HepG2 (cell line): Measurements from ENCODE around the gene IRF2BPL. TPM values are rescaled to one million over a fixed set of nuclear protein-coding genes. Genes with fewer than 3 reads are reported as not detected.

ENCODE experiments used
- CCAR2 ChIP-seq: fragments of 200-400 bp; formaldehyde crosslinking; optimal IDR thresholded peaks from 2 replicates; pipeline ENCODE3; 2018; ENCODE audit warnings: low read depth, mild to moderate bottlenecking, low read length, moderate library complexity
- JUNB ChIP-seq: sonication (generic); formaldehyde crosslinking; IDR thresholded peaks from 2 replicates; pipeline ENCODE4 v1.8.0; 2022; ENCODE audit warnings: missing genetic modification reagents, mild to moderate bottlenecking, borderline replicate concordance
- KDM3A ChIP-seq: IDR thresholded peaks from 2 replicates; pipeline ENCODE4 v1.6.1; 2018; ENCODE audit warnings: low read depth, missing compliant biosample characterization
- KLF15 ChIP-seq: sonication (generic); formaldehyde crosslinking; IDR thresholded peaks from 2 replicates; pipeline ENCODE4 v1.8.1; 2023; ENCODE audit warnings: borderline replicate concordance, mild to moderate bottlenecking, inconsistent platforms, missing genetic modification reagents, mixed read lengths
- NFE2L2 ChIP-seq: fragments of 150-350 bp; IDR thresholded peaks from 2 replicates; pipeline ENCODE4 v1.6.1; 2014; ENCODE audit warnings: low read length
- ZMYM2 ChIP-seq: sonication (generic); formaldehyde crosslinking; IDR thresholded peaks from 2 replicates; pipeline ENCODE4 v1.8.0; 2022; ENCODE audit warnings: mild to moderate bottlenecking, missing genetic modification reagents
- ZSCAN9 ChIP-seq: IDR thresholded peaks from 2 replicates; pipeline ENCODE4 v1.6.1; 2016; ENCODE audit warnings: borderline replicate concordance
- polyA plus RNA-seq, 8 experiments: library from polyadenylated mRNA; depleted of rRNA in 3 of 8; stranded (reverse) in 7 of 8; unstranded in 1 of 8; fragments of >200 nt; fragmentation: Illumina TruSeq in 4 of 8; extraction: Trizol in 4 of 8; gene quantifications; 2 replicates each; pipeline versions ENCODE4 v1.2.1 to v1.2.3, GENCODE V29; 2011 to 2016; ENCODE audit warnings: low read depth in 4 of 8, missing spikeins in 1 of 8, mixed read lengths in 1 of 8; ENCODE audit not compliant: insufficient read depth in 1 of 8
- total RNA-seq, 5 experiments: library from RNA; depleted of rRNA; stranded (reverse); fragments of >200 nt; fragmentation: Illumina TruSeq; extraction: Trizol; gene quantifications; 2 replicates each; pipeline ENCODE4 v1.2.3, GENCODE V29; 2016; ENCODE audit warnings: low read depth in 1 of 5
- TF ChIP-seq, protein P1 (sequence below): sonication (generic); formaldehyde crosslinking; IDR thresholded peaks from 2 replicates; pipeline ENCODE4 v1.5.0; 2020; ENCODE audit warnings: missing genetic modification reagents
- TF ChIP-seq, protein P2 (sequence below): sonication (generic); formaldehyde crosslinking; IDR thresholded peaks from 2 replicates; pipeline ENCODE4 v1.5.1; 2020; ENCODE audit warnings: mild to moderate bottlenecking, missing genetic modification reagents
- TF ChIP-seq, protein P3 (sequence below): sonication (generic); formaldehyde crosslinking; IDR thresholded peaks from 2 replicates; pipeline ENCODE4 v1.4.0; 2020; ENCODE audit warnings: missing genetic modification reagents
- TF ChIP-seq, protein P4 (sequence below): sonication (generic); formaldehyde crosslinking; IDR thresholded peaks from 2 replicates; pipeline ENCODE4 v1.4.0; 2020; ENCODE audit warnings: missing genetic modification reagents, mild to moderate bottlenecking, borderline replicate concordance
- TF ChIP-seq, protein P5 (sequence below): sonication (generic); formaldehyde crosslinking; IDR thresholded peaks from 2 replicates; pipeline ENCODE4 v1.9.0; 2021; ENCODE audit warnings: missing genetic modification reagents, borderline replicate concordance
- TF ChIP-seq, protein P6 (sequence below): sonication (generic); formaldehyde crosslinking; IDR thresholded peaks from 2 replicates; pipeline ENCODE4 v1.5.1; 2020; ENCODE audit warnings: mild to moderate bottlenecking, missing genetic modification reagents, borderline replicate concordance

The IRF2BPL gene
- total and polyA plus RNA-seq, 2 of the 13 experiments (the other 11 are each of a cell fraction or from before 2014, with no cell fraction given) = 6.6 to 8.4 TPM

DNA sequence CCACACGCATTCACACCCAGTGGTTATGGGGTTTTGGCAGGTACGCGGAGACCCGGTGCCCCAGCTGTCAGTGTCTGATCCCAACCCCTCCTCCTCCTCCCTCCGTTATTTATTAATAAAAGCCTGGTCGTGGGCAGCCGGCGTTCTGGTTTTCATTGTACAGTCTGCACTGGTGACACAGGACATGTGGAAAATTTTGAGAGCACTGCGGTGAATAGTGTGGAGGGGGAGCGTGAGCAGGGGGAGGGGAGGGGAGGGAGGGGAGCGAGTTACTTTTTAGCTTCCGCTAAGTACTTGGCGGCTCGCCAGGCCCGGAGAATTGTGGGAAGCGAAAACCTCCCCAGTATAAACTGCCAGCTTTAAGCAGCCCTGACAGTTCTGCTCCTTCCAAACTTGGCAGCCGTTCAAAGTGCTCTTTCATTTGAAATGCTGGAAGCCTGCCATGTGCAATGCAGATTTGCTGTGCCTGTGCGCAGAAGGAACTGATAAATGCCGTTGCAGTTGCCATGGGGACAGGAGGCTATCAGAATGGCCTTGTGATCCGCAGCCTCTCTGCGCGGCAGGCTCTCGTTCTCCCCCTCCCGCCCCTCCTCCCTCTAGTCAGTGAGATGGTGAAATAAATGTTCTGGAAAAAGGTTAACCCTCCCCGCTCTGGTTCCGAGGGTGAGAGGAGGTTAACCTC is 11.7 kb upstream of the IRF2BPL start (continued):
- TF ChIP-seq, protein P1, sequence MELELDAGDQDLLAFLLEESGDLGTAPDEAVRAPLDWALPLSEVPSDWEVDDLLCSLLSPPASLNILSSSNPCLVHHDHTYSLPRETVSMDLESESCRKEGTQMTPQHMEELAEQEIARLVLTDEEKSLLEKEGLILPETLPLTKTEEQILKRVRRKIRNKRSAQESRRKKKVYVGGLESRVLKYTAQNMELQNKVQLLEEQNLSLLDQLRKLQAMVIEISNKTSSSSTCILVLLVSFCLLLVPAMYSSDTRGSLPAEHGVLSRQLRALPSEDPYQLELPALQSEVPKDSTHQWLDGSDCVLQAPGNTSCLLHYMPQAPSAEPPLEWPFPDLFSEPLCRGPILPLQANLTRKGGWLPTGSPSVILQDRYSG (CRISPR knock-in tag) = no peak
- TF ChIP-seq, protein P2, sequence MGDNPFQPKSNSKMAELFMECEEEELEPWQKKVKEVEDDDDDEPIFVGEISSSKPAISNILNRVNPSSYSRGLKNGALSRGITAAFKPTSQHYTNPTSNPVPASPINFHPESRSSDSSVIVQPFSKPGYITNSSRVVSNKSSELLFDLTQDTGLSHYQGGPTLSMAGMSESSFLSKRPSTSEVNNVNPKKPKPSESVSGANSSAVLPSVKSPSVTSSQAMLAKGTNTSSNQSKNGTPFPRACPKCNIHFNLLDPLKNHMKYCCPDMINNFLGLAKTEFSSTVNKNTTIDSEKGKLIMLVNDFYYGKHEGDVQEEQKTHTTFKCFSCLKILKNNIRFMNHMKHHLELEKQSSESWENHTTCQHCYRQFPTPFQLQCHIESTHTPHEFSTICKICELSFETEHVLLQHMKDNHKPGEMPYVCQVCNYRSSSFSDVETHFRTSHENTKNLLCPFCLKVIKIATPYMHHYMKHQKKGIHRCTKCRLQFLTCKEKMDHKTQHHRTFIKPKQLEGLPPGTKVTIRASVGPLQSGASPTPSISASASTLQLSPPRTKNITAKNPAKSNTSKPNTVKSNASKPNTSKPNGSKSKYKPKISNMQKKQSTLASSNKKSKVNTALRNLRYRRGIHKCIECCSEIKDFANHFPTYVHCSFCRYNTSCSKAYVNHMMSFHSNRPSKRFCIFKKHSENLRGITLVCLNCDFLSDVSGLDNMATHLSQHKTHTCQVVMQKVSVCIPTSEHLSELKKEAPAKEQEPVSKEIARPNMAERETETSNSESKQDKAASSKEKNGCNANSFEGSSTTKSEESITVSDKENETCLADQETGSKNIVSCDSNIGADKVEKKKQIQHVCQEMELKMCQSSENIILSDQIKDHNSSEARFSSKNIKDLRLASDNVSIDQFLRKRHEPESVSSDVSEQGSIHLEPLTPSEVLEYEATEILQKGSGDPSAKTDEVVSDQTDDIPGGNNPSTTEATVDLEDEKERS (CRISPR knock-in tag) = no peak
- TF ChIP-seq, protein P3, sequence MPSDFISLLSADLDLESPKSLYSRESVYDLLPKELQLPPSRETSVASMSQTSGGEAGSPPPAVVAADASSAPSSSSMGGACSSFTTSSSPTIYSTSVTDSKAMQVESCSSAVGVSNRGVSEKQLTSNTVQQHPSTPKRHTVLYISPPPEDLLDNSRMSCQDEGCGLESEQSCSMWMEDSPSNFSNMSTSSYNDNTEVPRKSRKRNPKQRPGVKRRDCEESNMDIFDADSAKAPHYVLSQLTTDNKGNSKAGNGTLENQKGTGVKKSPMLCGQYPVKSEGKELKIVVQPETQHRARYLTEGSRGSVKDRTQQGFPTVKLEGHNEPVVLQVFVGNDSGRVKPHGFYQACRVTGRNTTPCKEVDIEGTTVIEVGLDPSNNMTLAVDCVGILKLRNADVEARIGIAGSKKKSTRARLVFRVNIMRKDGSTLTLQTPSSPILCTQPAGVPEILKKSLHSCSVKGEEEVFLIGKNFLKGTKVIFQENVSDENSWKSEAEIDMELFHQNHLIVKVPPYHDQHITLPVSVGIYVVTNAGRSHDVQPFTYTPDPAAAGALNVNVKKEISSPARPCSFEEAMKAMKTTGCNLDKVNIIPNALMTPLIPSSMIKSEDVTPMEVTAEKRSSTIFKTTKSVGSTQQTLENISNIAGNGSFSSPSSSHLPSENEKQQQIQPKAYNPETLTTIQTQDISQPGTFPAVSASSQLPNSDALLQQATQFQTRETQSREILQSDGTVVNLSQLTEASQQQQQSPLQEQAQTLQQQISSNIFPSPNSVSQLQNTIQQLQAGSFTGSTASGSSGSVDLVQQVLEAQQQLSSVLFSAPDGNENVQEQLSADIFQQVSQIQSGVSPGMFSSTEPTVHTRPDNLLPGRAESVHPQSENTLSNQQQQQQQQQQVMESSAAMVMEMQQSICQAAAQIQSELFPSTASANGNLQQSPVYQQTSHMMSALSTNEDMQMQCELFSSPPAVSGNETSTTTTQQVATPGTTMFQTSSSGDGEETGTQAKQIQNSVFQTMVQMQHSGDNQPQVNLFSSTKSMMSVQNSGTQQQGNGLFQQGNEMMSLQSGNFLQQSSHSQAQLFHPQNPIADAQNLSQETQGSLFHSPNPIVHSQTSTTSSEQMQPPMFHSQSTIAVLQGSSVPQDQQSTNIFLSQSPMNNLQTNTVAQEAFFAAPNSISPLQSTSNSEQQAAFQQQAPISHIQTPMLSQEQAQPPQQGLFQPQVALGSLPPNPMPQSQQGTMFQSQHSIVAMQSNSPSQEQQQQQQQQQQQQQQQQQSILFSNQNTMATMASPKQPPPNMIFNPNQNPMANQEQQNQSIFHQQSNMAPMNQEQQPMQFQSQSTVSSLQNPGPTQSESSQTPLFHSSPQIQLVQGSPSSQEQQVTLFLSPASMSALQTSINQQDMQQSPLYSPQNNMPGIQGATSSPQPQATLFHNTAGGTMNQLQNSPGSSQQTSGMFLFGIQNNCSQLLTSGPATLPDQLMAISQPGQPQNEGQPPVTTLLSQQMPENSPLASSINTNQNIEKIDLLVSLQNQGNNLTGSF (CRISPR knock-in tag) = no peak
- no peak for TF ChIP-seq JUNB
- no peak for TF ChIP-seq NFE2L2
- TF ChIP-seq KLF15 (CRISPR knock-in tag) = no peak
- TF ChIP-seq KDM3A (CRISPR knock-in tag) = 0 out of 2 replicates have a peak, but pooled peaks have one; percentile 11
- no peak for TF ChIP-seq ZMYM2 (CRISPR knock-in tag)
- TF ChIP-seq ZSCAN9 = no peak
- TF ChIP-seq, protein P4, sequence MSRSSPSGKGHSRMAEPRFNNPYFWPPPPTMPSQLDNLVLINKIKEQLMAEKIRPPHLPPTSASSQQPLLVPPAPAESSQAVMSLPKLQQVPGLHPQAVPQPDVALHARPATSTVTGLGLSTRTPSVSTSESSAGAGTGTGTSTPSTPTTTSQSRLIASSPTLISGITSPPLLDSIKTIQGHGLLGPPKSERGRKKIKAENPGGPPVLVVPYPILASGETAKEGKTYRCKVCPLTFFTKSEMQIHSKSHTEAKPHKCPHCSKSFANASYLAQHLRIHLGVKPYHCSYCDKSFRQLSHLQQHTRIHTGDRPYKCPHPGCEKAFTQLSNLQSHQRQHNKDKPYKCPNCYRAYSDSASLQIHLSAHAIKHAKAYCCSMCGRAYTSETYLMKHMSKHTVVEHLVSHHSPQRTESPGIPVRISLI = no peak; the same call in 1 of the 2 replicates
- no peak for TF ChIP-seq CCAR2
- TF ChIP-seq, protein P5, sequence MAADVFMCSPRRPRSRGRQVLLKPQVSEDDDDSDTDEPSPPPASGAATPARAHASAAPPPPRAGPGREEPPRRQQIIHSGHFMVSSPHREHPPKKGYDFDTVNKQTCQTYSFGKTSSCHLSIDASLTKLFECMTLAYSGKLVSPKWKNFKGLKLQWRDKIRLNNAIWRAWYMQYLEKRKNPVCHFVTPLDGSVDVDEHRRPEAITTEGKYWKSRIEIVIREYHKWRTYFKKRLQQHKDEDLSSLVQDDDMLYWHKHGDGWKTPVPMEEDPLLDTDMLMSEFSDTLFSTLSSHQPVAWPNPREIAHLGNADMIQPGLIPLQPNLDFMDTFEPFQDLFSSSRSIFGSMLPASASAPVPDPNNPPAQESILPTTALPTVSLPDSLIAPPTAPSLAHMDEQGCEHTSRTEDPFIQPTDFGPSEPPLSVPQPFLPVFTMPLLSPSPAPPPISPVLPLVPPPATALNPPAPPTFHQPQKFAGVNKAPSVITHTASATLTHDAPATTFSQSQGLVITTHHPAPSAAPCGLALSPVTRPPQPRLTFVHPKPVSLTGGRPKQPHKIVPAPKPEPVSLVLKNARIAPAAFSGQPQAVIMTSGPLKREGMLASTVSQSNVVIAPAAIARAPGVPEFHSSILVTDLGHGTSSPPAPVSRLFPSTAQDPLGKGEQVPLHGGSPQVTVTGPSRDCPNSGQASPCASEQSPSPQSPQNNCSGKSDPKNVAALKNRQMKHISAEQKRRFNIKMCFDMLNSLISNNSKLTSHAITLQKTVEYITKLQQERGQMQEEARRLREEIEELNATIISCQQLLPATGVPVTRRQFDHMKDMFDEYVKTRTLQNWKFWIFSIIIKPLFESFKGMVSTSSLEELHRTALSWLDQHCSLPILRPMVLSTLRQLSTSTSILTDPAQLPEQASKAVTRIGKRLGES (CRISPR knock-in tag) = no peak
- TF ChIP-seq, protein P6, sequence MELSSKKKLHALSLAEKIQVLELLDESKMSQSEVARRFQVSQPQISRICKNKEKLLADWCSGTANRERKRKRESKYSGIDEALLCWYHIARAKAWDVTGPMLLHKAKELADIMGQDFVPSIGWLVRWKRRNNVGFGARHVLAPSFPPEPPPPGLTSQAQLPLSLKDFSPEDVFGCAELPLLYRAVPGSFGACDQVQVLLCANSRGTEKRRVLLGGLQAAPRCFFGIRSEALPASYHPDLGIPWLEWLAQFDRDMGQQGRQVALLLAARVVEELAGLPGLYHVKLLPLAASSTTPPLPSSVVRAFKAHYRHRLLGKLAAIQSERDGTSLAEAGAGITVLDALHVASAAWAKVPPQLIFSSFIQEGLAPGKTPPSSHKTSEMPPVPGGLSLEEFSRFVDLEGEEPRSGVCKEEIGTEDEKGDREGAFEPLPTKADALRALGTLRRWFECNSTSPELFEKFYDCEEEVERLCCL (CRISPR knock-in tag) = no peak
